ENCODE measurements around the gene KIAA0319L. TPM values are rescaled to one million over a fixed set of nuclear protein-coding genes. Genes with fewer than 3 reads are reported as not detected.

Gene KIAA0319L
- total RNA-seq, 4 donors from 2014 or later: 91.7 to 112 (median 97.6) TPM

DNA sequence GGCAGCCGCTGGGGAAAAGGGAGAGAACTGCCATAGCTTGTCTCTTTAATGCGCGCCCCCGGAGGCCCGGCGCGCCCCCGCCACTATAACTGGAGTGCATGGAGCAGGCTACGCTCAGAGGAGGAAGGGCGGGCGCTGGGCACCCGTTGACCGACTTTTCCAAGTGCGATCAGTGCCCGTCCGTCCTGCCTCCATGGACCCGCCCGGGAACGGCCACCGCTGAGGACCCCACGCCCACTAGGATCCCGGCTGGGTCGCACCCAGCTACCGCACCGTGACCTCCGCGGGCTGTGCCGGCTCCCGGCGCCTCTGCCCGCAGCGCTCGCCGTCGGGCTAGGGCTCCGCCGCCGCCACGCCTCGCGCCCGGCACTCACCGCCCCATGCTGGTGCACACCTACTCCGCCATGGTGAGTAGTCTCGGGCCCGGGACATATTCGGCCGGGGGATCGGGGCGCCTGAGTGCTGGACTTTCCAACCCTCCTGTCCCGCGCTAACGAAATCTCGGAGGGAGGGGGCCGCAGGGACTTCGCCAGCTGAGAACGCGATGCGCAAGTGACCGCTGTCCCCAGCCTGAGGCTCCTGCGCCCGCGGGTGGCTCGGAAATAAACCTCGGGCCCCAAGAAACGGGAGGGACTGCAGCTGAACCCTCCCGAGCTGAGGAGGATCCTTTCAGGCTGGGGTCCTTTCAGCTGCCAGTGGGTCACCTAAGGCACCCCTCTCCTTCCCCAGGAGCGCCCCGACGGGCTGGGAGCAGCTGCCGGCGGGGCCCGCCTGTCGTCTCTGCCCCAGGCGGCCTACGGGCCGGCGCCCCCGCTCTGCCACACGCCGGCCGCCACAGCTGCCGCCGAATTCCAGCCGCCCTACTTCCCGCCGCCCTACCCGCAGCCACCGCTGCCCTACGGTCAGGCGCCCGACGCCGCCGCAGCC, 16.3 kb upstream of the KIAA0319L start, which contains the start of gene TFAP2E:
TSS of gene TFAP2E (plus strand) at position 117 of the 927 bp plus-strand sequence. CDS start at position 381, 264 bp downstream.
- in situ Hi-C loops (cut with MboI; ENCODE audit: low pct_ligation_motif_present in 1 of 4, low pct_unique_long_range_greater_than_20kb in 1 of 4, low sequenced_read_pairs in 3 of 4) (loop anchor here in 3 of 4 donors (5.0 to 25.0 kb wide), 3 partner anchors 111 to 386 kb away; partner anchors contain the start of genes SFPQ (in 2 of the 3) and C1orf216 (in 1 of the 3)), intact Hi-C loops (cut with DNase I; ENCODE audit: low total_unique reads) (no loop called here)
- TF ChIP-seq POLR2A (IDR thresholded peaks at IDR 0.05): peak; percentile 31
- no peak for TF ChIP-seq POLR2AphosphoS5 (IDR thresholded peaks at IDR 0.05)
- DNase-seq: peak; percentile 65
- WGBS, 2 donors (ENCODE audit: low coverage in 1 of 2): 0 to 11% methylated on average over 1 to 53 of the region's 95 CpGs
- no peaks in the 10 kb centered on the region for H3K9me3 ChIP-seq
- H3K4me3 ChIP-seq: peak within 1 kb of the TSS; percentile 22 to 43 (median 36)
- no peak within 1 kb of the TSS for H3K27ac ChIP-seq
- peaks cover 69% of the 10 kb centered on the region for H3K27me3 ChIP-seq
- peaks cover 0 to 35% (median 24%) of the 10 kb centered on the region in 4 donors for H3K4me1 ChIP-seq
- H3K36me3 ChIP-seq: no peaks in the 10 kb centered on the region

GRCh38 chr1:35572296-35572695, 15.1 kb upstream of the KIAA0319L start:
- TF ChIP-seq POLR2AphosphoS5 (IDR thresholded peaks at IDR 0.05) (no peak), POLR2A (IDR thresholded peaks at IDR 0.05) (no peak), EP300 (IDR thresholded peaks at IDR 0.05; ENCODE audit: low read depth) (no peak)
- TF ChIP-seq, protein P1, sequence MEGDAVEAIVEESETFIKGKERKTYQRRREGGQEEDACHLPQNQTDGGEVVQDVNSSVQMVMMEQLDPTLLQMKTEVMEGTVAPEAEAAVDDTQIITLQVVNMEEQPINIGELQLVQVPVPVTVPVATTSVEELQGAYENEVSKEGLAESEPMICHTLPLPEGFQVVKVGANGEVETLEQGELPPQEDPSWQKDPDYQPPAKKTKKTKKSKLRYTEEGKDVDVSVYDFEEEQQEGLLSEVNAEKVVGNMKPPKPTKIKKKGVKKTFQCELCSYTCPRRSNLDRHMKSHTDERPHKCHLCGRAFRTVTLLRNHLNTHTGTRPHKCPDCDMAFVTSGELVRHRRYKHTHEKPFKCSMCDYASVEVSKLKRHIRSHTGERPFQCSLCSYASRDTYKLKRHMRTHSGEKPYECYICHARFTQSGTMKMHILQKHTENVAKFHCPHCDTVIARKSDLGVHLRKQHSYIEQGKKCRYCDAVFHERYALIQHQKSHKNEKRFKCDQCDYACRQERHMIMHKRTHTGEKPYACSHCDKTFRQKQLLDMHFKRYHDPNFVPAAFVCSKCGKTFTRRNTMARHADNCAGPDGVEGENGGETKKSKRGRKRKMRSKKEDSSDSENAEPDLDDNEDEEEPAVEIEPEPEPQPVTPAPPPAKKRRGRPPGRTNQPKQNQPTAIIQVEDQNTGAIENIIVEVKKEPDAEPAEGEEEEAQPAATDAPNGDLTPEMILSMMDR (IDR thresholded peaks at IDR 0.05): no peak
- Histone ChIP-seq H3K9me3 (no peaks in the 10 kb centered on the region), H3K27ac (no peak overlapping the region), H3K4me3 (no peak overlapping the region), H3K27me3 (peaks cover 65% of the 10 kb centered on the region), H3K36me3 (no peaks in the 10 kb centered on the region), H3K4me1 (peaks cover 0 to 23% (median 15%) of the 10 kb centered on the region in 4 donors)
- in situ Hi-C loops (cut with MboI; ENCODE audit: low pct_ligation_motif_present in 1 of 4, low pct_unique_long_range_greater_than_20kb in 1 of 4, low sequenced_read_pairs in 3 of 4) (loop anchor here in 3 of 4 donors (5.0 to 25.0 kb wide), 3 partner anchors 110 to 385 kb away; partner anchors contain the start of genes SFPQ (in 2 of the 3) and C1orf216 (in 1 of the 3)), intact Hi-C loops (cut with DNase I; ENCODE audit: low total_unique reads) (no loop called here)
- WGBS, 2 donors (ENCODE audit: low coverage in 1 of 2): 91% methylated on average over 2 of the region's 2 CpGs; no CpG with 5 or more reads in 1 of the 2 donors
- no peak for DNase-seq

DNA sequence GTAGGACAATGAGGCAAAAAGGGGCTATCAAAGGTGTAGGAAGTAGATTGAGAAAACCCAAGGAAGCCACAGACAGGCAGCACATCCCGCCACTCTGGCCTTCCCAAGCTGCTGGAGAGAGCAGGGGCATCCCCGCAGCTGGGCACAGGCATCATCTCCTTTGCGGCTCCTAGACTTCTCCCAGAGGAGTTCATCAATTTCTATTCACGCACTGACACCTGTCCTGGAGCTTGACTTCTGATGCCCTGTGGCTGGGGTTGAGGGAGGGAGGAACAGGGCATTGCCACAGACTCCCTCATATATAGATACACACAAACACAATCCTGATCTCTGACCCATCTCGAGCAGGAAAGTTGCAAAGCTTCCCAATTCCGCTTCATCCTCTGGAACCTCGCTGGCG, 14.1 kb upstream of the KIAA0319L start:
- no peaks in the 10 kb centered on the region for H3K36me3 ChIP-seq
- intact Hi-C loops (cut with DNase I; ENCODE audit: low total_unique reads) (no loop called here), in situ Hi-C loops (cut with MboI; ENCODE audit: low pct_ligation_motif_present in 1 of 4, low pct_unique_long_range_greater_than_20kb in 1 of 4, low sequenced_read_pairs in 3 of 4) (loop anchor here in 3 of 4 donors (5.0 to 25.0 kb wide), 3 partner anchors 109 to 384 kb away; partner anchors contain the start of genes SFPQ (in 2 of the 3) and C1orf216 (in 1 of the 3))
- no peak for DNase-seq
- 88 to 93% methylated on average over 3 to 8 of the region's 8 CpGs for WGBS, 2 donors (ENCODE audit: low coverage in 1 of 2)
- H3K4me1 ChIP-seq: peaks cover 0 to 15% (median 12%) of the 10 kb centered on the region in 4 donors
- H3K9me3 ChIP-seq: no peaks in the 10 kb centered on the region
- H3K4me3 ChIP-seq: no peak overlapping the region
- H3K27ac ChIP-seq: no peak overlapping the region
- peaks cover 55% of the 10 kb centered on the region for H3K27me3 ChIP-seq
- TF ChIP-seq EP300 (IDR thresholded peaks at IDR 0.05; ENCODE audit: low read depth) (no peak), POLR2A (IDR thresholded peaks at IDR 0.05) (no peak), POLR2AphosphoS5 (IDR thresholded peaks at IDR 0.05) (no peak)
- TF ChIP-seq, protein P1 (IDR thresholded peaks at IDR 0.05): no peak

DNA sequence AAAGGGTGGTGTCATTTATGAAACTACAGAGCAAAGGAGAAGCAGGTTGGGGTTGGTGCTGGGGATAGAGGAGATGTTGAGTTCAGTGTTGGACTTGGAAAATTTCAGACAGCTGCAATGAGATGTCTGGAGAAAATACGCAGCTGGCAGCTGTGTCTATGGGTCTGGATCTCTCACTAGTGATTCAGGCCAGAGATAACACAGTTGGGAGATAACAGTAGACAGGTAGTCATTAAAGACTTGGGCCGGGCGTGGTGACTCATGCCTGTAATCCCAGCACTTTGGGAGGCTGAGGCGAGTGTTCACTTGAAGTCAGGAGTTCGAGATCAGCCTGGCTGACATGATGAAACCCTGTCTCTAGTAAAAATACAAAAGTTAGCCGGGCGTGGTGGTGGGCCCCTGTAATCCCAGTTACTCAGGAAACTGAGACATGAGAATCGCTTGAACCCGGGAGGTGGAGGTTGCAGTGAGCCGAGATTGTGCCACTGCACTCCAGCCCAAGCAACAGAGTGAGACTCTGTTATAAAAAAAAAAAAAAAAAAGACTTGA, 13.5 kb upstream of the KIAA0319L start:
- Histone ChIP-seq H3K36me3 (no peaks in the 10 kb centered on the region), H3K27ac (no peak overlapping the region), H3K9me3 (no peaks in the 10 kb centered on the region), H3K27me3 (peaks cover 49% of the 10 kb centered on the region), H3K4me3 (no peak overlapping the region), H3K4me1 (peaks cover 0 to 15% (median 12%) of the 10 kb centered on the region in 4 donors)
- WGBS, 2 donors (ENCODE audit: low coverage in 1 of 2): 77 to 86% methylated on average over 5 to 10 of the region's 10 CpGs
- TF ChIP-seq EP300 (IDR thresholded peaks at IDR 0.05; ENCODE audit: low read depth) (no peak), POLR2AphosphoS5 (IDR thresholded peaks at IDR 0.05) (no peak), POLR2A (IDR thresholded peaks at IDR 0.05) (no peak)
- TF ChIP-seq, protein P1 (IDR thresholded peaks at IDR 0.05): no peak
- intact Hi-C loops (cut with DNase I; ENCODE audit: low total_unique reads) (no loop called here), in situ Hi-C loops (cut with MboI; ENCODE audit: low pct_ligation_motif_present in 1 of 4, low pct_unique_long_range_greater_than_20kb in 1 of 4, low sequenced_read_pairs in 3 of 4) (loop anchor here in 3 of 4 donors (5.0 to 25.0 kb wide), 3 partner anchors 108 to 383 kb away; partner anchors contain the start of genes SFPQ (in 2 of the 3) and C1orf216 (in 1 of the 3))
- DNase-seq: no peak

Measured in transverse colon (tissue), 4 donors.